PC-9 (cell line): ENCODE measurements around the gene CIITA. TPM values are rescaled to one million over a fixed set of nuclear protein-coding genes. Genes with fewer than 3 reads are reported as not detected.

Experiments
- BruUV-seq: library from RNA; stranded (reverse); fragments of 400-500 nt; replicated peaks from 2 replicates; lab custom pipeline; 2021; lab: Mats Ljungman, UMichigan
- CTCF ChIA-PET: fragments of 300-600 bp; sonication (Branson Sonifier 250); formaldehyde crosslinking; loops from one replicate; lab custom pipeline; 2022; ENCODE audit warnings: antibody characterized with exemption; lab: Charles Lee
- POLR2A ChIA-PET: fragments of 300-600 bp; sonication (Branson Sonifier 250); formaldehyde crosslinking; loops from one replicate; lab custom pipeline; 2022; ENCODE audit warnings: antibody characterized with exemption; ENCODE audit not compliant: unreplicated experiment; lab: Charles Lee
- DNase-seq, 2 experiments: peaks; one replicate each; pipeline versions ENCODE4 v3.0.0 to v3.0.0-alpha.2; 2015 to 2022; ENCODE audit warnings: mixed read lengths in 1 of 2
- H2AFZ ChIP-seq: fragments of 200-600 bp; sonication (generic); 2 replicates; pipeline ENCODE4 v1.8.1; 2017; ENCODE audit warnings: antibody characterized with exemption
- H3F3A ChIP-seq: fragments of 200-600 bp; sonication (generic); 2 replicates; pipeline ENCODE4 v1.8.1; 2017; ENCODE audit warnings: antibody characterized with exemption, mild to moderate bottlenecking, low read depth; ENCODE audit not compliant: insufficient read depth
- H3K27ac ChIP-seq: fragments of 200-600 bp; sonication (generic); 2 replicates; pipeline ENCODE4 v1.6.1; 2016; ENCODE audit warnings: mixed run types
- H3K27me3 ChIP-seq: fragments of 200-600 bp; sonication (generic); 2 replicates; pipeline ENCODE4 v1.6.1; 2016; ENCODE audit warnings: low read depth, mixed run types; ENCODE audit not compliant: insufficient read depth
- H3K36me3 ChIP-seq: fragments of 200-600 bp; sonication (generic); 2 replicates; pipeline ENCODE4 v1.6.1; 2016; ENCODE audit warnings: low read depth, mixed run types
- H3K4me1 ChIP-seq: fragments of 200-600 bp; sonication (generic); replicated peaks from 2 replicates; pipeline ENCODE4 v1.6.1; 2016; ENCODE audit warnings: mixed run types; ENCODE audit not compliant: insufficient read depth
- H3K4me2 ChIP-seq: fragments of 200-600 bp; sonication (generic); 2 replicates; pipeline ENCODE4 v1.6.1; 2017; ENCODE audit warnings: mixed run types
- H3K4me3 ChIP-seq: fragments of 200-600 bp; sonication (generic); 2 replicates; pipeline ENCODE4 v1.6.1; 2016; ENCODE audit warnings: mixed run types
- H3K79me2 ChIP-seq: fragments of 200-600 bp; sonication (generic); 2 replicates; pipeline ENCODE4 v1.6.1; 2017; ENCODE audit warnings: low read depth, mixed run types
- H3K9me2 ChIP-seq: fragments of 200-600 bp; sonication (generic); 2 replicates; pipeline ENCODE4 v1.8.1; 2017; ENCODE audit warnings: mild to moderate bottlenecking; ENCODE audit not compliant: insufficient read depth
- H3K9me3 ChIP-seq: fragments of 200-600 bp; sonication (generic); 2 replicates; pipeline ENCODE4 v1.8.1; 2016; ENCODE audit warnings: low read depth; ENCODE audit not compliant: insufficient read depth
- H4K20me1 ChIP-seq: fragments of 200-600 bp; sonication (generic); 2 replicates; pipeline ENCODE4 v1.8.1; 2017; ENCODE audit not compliant: insufficient read depth
- CTCF ChIP-seq: fragments of 200-600 bp; sonication (generic); conservative IDR thresholded peaks from 2 replicates; pipeline ENCODE4 v1.6.1; 2017; ENCODE audit warnings: mixed run types, antibody characterized with exemption, mild to moderate bottlenecking, moderate library complexity
- EZH2 ChIP-seq: fragments of 200-600 bp; sonication (generic); IDR thresholded peaks from 2 replicates; pipeline ENCODE4 v1.8.0; 2017; ENCODE audit warnings: antibody characterized with exemption, low read depth
- intact Hi-C: fragments of 100-400 bp; cut with micrococcal nuclease; formaldehyde crosslinking; loops from one replicate; pipeline ENCODE4 v1.10.0; 2022; ENCODE audit not compliant: unreplicated experiment
- total RNA-seq: library from RNA; stranded (reverse); gene quantifications from 2 replicates; pipeline ENCODE4 v1.2.3, GENCODE V29; 2021

The CIITA gene
- total RNA-seq, 1 experiment from 2014 or later: 1.7 TPM

GRCh38 chr16:10838621-10839278 lies 38.3 kb upstream of the CIITA start:
- no peak for DNase-seq
- H3K4me3 ChIP-seq: no peak overlapping the region
- no peak overlapping the region for H3K27ac ChIP-seq
- no peaks in the 10 kb centered on the region for H3K9me3 ChIP-seq
- BruUV-seq: no TSS peak
- intact Hi-C loops: no loop called here
- POLR2A ChIA-PET: no interaction called here
- H3K79me2 ChIP-seq: no peaks in the 10 kb centered on the region
- TF ChIP-seq EZH2 (no peak), CTCF (no peak)
- H3F3A ChIP-seq: no peaks in the 10 kb centered on the region
- no peaks in the 10 kb centered on the region for H4K20me1 ChIP-seq
- CTCF ChIA-PET: no interaction called here
- H2AFZ ChIP-seq: no peak overlapping the region
- no peaks in the 10 kb centered on the region for H3K9me2 ChIP-seq
- H3K4me1 ChIP-seq: no peaks in the 10 kb centered on the region
- peaks cover 25% of the 10 kb centered on the region for H3K27me3 ChIP-seq
- no peaks in the 10 kb centered on the region for H3K36me3 ChIP-seq
- H3K4me2 ChIP-seq: no peak overlapping the region

- H3K4me1 ChIP-seq: no peaks in the 10 kb centered on the region
- ChIA-PET CTCF (no interaction called here), POLR2A (no interaction called here)
- intact Hi-C loops: no loop called here
- no peaks in the 10 kb centered on the region for H3F3A ChIP-seq
- H3K79me2 ChIP-seq: no peaks in the 10 kb centered on the region
- no peaks in the 10 kb centered on the region for H3K36me3 ChIP-seq
- no peak overlapping the region for H3K4me2 ChIP-seq
- H3K9me2 ChIP-seq: no peaks in the 10 kb centered on the region
- no peak for DNase-seq
- H4K20me1 ChIP-seq: no peaks in the 10 kb centered on the region
- TF ChIP-seq EZH2 (no peak), CTCF (no peak)
- peaks cover 25% of the 10 kb centered on the region for H3K27me3 ChIP-seq
- H2AFZ ChIP-seq: no peak overlapping the region
- no peak overlapping the region for H3K4me3 ChIP-seq
- no peak overlapping the region for H3K27ac ChIP-seq
- no peaks in the 10 kb centered on the region for H3K9me3 ChIP-seq
- BruUV-seq: no TSS peak
Measured at GRCh38 chr16:10839279-10839666, 37.7 kb upstream of the CIITA start.

- BruUV-seq: no TSS peak
- Histone ChIP-seq H3K9me3 (no peaks in the 10 kb centered on the region), H3K4me3 (no peak overlapping the region), H3K36me3 (no peaks in the 10 kb centered on the region), H3K9me2 (no peaks in the 10 kb centered on the region), H3K79me2 (no peaks in the 10 kb centered on the region), H3F3A (no peaks in the 10 kb centered on the region), H3K27ac (no peak overlapping the region), H3K27me3 (peaks cover 30% of the 10 kb centered on the region), H2AFZ (no peak overlapping the region), H3K4me1 (no peaks in the 10 kb centered on the region), H3K4me2 (no peak overlapping the region), H4K20me1 (no peaks in the 10 kb centered on the region)
- TF ChIP-seq EZH2: no peak
- no peak for TF ChIP-seq CTCF
- POLR2A ChIA-PET: no interaction called here
- no peak for DNase-seq
- intact Hi-C loops: no loop called here
- CTCF ChIA-PET: no interaction called here
Measured at GRCh38 chr16:10840703-10841102, 36.3 kb upstream of the CIITA start.
